H54 (cell line): ENCODE results near the gene MYO3B.

ENCODE experiments used
- DNase-seq: peaks from one replicate; pipeline ENCODE4 v3.0.0; 2011; ENCODE audit warnings: low spot score, mixed read lengths; ENCODE audit not compliant: insufficient read length
- FAIRE-seq: peaks from 3 replicates; lab custom pipeline; 2011; peaks lifted over from hg19 to GRCh38; lab: Jason Lieb, UNC
- POLR2A ChIP-seq: IDR thresholded peaks from 2 replicates; pipeline ENCODE4 v1.6.1; 2011; ENCODE audit warnings: low read depth, mild to moderate bottlenecking, low read length

MYO3B gene

GRCh38 chr2:170244555-170244954 lies 66.6 kb downstream of the MYO3B start:
- FAIRE-seq: no peak
- TF ChIP-seq POLR2A: no peak
- no peak for DNase-seq

GRCh38 chr2:170245312-170245711 lies 67.4 kb downstream of the MYO3B start:
- TF ChIP-seq POLR2A: no peak
- DNase-seq (no peak), FAIRE-seq (no peak)

- FAIRE-seq: no peak
These were observed 69.4 kb downstream of the MYO3B start for GRCh38 chr2:170247333-170247732.

GRCh38 chr2:170247882-170248393 lies 70.0 kb downstream of the MYO3B start:
- FAIRE-seq (no peak), DNase-seq (no peak)
- TF ChIP-seq POLR2A: no peak

More at GRCh38 chr2:170247333-170247732, 69.4 kb downstream of the MYO3B start:
- TF ChIP-seq POLR2A: no peak
- DNase-seq: no peak

GRCh38 chr2:170248574-170249393 lies 70.8 kb downstream of the MYO3B start:
- DNase-seq: no peak
- FAIRE-seq: no peak
- no peak for TF ChIP-seq POLR2A

GRCh38 chr2:170249761-170250160 lies 71.8 kb downstream of the MYO3B start:
- TF ChIP-seq POLR2A: no peak
- DNase-seq (no peak), FAIRE-seq (no peak)

GRCh38 chr2:170250584-170250983 lies 72.6 kb downstream of the MYO3B start:
- DNase-seq (no peak), FAIRE-seq (no peak)
- TF ChIP-seq POLR2A: no peak

- DNase-seq (no peak), FAIRE-seq (no peak)
- no peak for TF ChIP-seq POLR2A
These were observed 74.5 kb downstream of the MYO3B start for GRCh38 chr2:170252414-170252813.

- FAIRE-seq (no peak), DNase-seq (no peak)
- TF ChIP-seq POLR2A: no peak
These were observed 75.8 kb downstream of the MYO3B start for GRCh38 chr2:170253721-170254230.

GRCh38 chr2:170254293-170254732 lies 76.4 kb downstream of the MYO3B start:
- no peak for DNase-seq
- TF ChIP-seq POLR2A: no peak
- FAIRE-seq: no peak

- no peak for DNase-seq
- FAIRE-seq: no peak
- no peak for TF ChIP-seq POLR2A
These were observed 77.2 kb downstream of the MYO3B start for GRCh38 chr2:170255137-170255536.

GRCh38 chr2:170255971-170256370 lies 78.0 kb downstream of the MYO3B start:
- FAIRE-seq (no peak), DNase-seq (no peak)
- TF ChIP-seq POLR2A: no peak

GRCh38 chr2:170258382-170258781 lies 80.4 kb downstream of the MYO3B start:
- no peak for TF ChIP-seq POLR2A
- no peak for FAIRE-seq
- DNase-seq: no peak

GRCh38 chr2:170260188-170260587 lies 82.2 kb downstream of the MYO3B start:
- DNase-seq (no peak), FAIRE-seq (no peak)
- TF ChIP-seq POLR2A: no peak
